SU-DHL-6 (cell line): ENCODE data around the gene PUDP.
"Not testable (repeated sequence)": the region's sequence is repeated elsewhere in the genome, so short reads cannot be mapped to it uniquely, and the experiment has no call there.

Experiments used
- H2AFZ ChIP-seq: fragments of 200-600 bp; sonication (generic); 2 replicates; pipeline ENCODE4 v1.6.1; 2014; ENCODE audit warnings: low read depth, mild to moderate bottlenecking, moderate library complexity, mixed read lengths, antibody characterized with exemption, low read length; ENCODE audit not compliant: severe bottlenecking
- H3F3A ChIP-seq: fragments of 200-600 bp; shearing (Covaris generic); 2 replicates; pipeline ENCODE4 v1.6.0; 2016; ENCODE audit warnings: antibody characterized with exemption, mild to moderate bottlenecking; ENCODE audit not compliant: insufficient read depth
- H3K27ac ChIP-seq: fragments of 200-600 bp; sonication (generic); 2 replicates; pipeline ENCODE4 v1.5.1; 2016; ENCODE audit warnings: low read depth, mild to moderate bottlenecking, low read length, moderate library complexity, mixed read lengths
- H3K27me3 ChIP-seq: fragments of 200-600 bp; sonication (generic), shearing (Covaris generic); 2 replicates; pipeline ENCODE4 v1.6.0; 2014; ENCODE audit warnings: mild to moderate bottlenecking, low read length
- H3K36me3 ChIP-seq: fragments of 200-600 bp; sonication (generic); 2 replicates; pipeline ENCODE4 v1.6.1; 2014; ENCODE audit warnings: mild to moderate bottlenecking, low read length, mixed read lengths
- H3K4me2 ChIP-seq: fragments of 300-600, 200-600 bp; shearing (Covaris generic), sonication (generic); 2 replicates; pipeline ENCODE4 v1.6.0; 2014; ENCODE audit warnings: low read length, low read depth, mild to moderate bottlenecking; ENCODE audit not compliant: poor library complexity, severe bottlenecking
- H3K4me3 ChIP-seq: fragments of 200-600 bp; sonication (generic); 2 replicates; pipeline ENCODE4 v1.5.1; 2014; ENCODE audit warnings: antibody characterized with exemption, low read length, mild to moderate bottlenecking, mixed read lengths; ENCODE audit not compliant: insufficient read depth, poor library complexity, severe bottlenecking
- H3K79me2 ChIP-seq: fragments of 200-600 bp; sonication (generic); 2 replicates; pipeline ENCODE4 v1.6.1; 2014; ENCODE audit warnings: mild to moderate bottlenecking, low read length, moderate library complexity; ENCODE audit not compliant: insufficient read depth
- H3K9ac ChIP-seq: fragments of 200-600 bp; sonication (generic); 2 replicates; pipeline ENCODE4 v1.7.0; 2014; ENCODE audit warnings: mild to moderate bottlenecking, low read length
- H3K9me2 ChIP-seq: fragments of 200-600 bp; sonication (generic); replicated peaks from 2 replicates; pipeline ENCODE4 v1.6.1; 2014; ENCODE audit warnings: low read length; ENCODE audit not compliant: insufficient read depth
- H3K9me3 ChIP-seq: fragments of 200-600 bp; sonication (generic); 2 replicates; pipeline ENCODE4 v1.6.1; 2014; ENCODE audit warnings: low read length, mixed read lengths; ENCODE audit not compliant: insufficient read depth
- H4K20me1 ChIP-seq: fragments of 200-600 bp; sonication (generic); 2 replicates; pipeline ENCODE4 v1.6.1; 2014; ENCODE audit warnings: low read depth, mild to moderate bottlenecking, antibody characterized with exemption, low read length, moderate library complexity, mixed read lengths
- EZH2phosphoT487 ChIP-seq: fragments of 200-600 bp; sonication (generic), shearing (Covaris generic); conservative IDR thresholded peaks from 2 replicates; pipeline ENCODE4 v1.6.1; 2018; ENCODE audit warnings: mild to moderate bottlenecking, antibody characterized with exemption, low read length, moderate library complexity, mixed read lengths
- TF ChIP-seq, protein P1 (sequence below): fragments of 200-600 bp; sonication (generic); IDR thresholded peaks from one replicate; pipeline ENCODE4 v1.5.1; 2017; ENCODE audit warnings: antibody characterized with exemption, mild to moderate bottlenecking, low read length, moderate library complexity; ENCODE audit not compliant: insufficient read depth, poor library complexity, severe bottlenecking

PUDP gene

DNA sequence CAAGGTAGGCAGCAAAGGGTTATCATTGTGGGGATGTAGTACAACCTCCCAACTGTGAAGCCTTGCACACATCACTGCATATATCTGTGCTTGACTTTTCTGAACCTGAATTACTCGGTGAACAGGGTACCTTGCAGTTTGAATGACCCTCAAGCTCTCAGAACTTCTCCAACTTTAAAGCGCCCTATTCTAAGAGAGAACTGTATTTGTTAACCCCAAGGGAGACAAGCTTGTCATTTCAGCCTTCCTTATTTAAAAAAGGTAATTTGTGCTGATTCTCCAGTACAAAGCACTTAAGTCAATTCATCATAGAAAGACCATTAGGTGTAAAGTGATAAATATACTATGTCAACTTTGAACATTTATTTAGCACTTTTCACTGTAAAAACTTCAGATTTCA is 122.5 kb downstream of the PUDP start:
- Histone ChIP-seq H3K36me3 (no peaks in the 10 kb centered on the region), H3K27me3 (no peaks in the 10 kb centered on the region), H3K9me3 (no peaks in the 10 kb centered on the region), H3K27ac (no peak overlapping the region), H3K4me3 (no peak overlapping the region), H3K4me2 (no peak overlapping the region), H3K79me2 (no peaks in the 10 kb centered on the region), H3F3A (no peaks in the 10 kb centered on the region), H4K20me1 (no peaks in the 10 kb centered on the region), H2AFZ (no peak overlapping the region), H3K9ac (no peak overlapping the region), H3K9me2 (no peaks in the 10 kb centered on the region)
- TF ChIP-seq, protein P1, sequence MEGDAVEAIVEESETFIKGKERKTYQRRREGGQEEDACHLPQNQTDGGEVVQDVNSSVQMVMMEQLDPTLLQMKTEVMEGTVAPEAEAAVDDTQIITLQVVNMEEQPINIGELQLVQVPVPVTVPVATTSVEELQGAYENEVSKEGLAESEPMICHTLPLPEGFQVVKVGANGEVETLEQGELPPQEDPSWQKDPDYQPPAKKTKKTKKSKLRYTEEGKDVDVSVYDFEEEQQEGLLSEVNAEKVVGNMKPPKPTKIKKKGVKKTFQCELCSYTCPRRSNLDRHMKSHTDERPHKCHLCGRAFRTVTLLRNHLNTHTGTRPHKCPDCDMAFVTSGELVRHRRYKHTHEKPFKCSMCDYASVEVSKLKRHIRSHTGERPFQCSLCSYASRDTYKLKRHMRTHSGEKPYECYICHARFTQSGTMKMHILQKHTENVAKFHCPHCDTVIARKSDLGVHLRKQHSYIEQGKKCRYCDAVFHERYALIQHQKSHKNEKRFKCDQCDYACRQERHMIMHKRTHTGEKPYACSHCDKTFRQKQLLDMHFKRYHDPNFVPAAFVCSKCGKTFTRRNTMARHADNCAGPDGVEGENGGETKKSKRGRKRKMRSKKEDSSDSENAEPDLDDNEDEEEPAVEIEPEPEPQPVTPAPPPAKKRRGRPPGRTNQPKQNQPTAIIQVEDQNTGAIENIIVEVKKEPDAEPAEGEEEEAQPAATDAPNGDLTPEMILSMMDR: no peak
- TF ChIP-seq EZH2phosphoT487: no peak

DNA sequence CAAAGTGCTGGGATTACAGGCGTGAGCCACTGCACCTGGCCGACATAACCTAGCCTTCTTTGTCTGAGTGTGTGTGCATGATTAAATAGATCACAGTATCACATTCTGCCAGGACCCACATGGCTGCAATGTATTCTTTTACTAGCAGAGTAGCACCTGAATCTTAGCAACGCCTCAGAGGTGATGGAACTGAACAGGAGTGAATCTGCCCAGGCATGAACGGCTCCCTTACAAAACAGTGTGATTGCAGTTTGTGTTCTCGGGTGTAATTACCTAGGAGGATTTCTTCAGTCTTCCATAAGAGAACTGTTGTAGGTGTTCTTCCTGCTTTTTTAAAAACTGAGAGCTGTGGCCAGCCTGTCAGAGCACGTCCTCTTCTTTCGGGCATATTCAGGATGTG is 123.1 kb downstream of the PUDP start:
- no peak overlapping the region for H2AFZ ChIP-seq
- no peaks in the 10 kb centered on the region for H3F3A ChIP-seq
- no peaks in the 10 kb centered on the region for H3K79me2 ChIP-seq
- H3K9me3 ChIP-seq: no peaks in the 10 kb centered on the region
- H3K27ac ChIP-seq: no peak overlapping the region
- no peak overlapping the region for H3K9ac ChIP-seq
- H3K9me2 ChIP-seq: no peaks in the 10 kb centered on the region
- no peaks in the 10 kb centered on the region for H4K20me1 ChIP-seq
- H3K27me3 ChIP-seq: no peaks in the 10 kb centered on the region
- no peak for TF ChIP-seq EZH2phosphoT487
- no peak overlapping the region for H3K4me2 ChIP-seq
- H3K36me3 ChIP-seq: no peaks in the 10 kb centered on the region
- H3K4me3 ChIP-seq: no peak overlapping the region

DNA sequence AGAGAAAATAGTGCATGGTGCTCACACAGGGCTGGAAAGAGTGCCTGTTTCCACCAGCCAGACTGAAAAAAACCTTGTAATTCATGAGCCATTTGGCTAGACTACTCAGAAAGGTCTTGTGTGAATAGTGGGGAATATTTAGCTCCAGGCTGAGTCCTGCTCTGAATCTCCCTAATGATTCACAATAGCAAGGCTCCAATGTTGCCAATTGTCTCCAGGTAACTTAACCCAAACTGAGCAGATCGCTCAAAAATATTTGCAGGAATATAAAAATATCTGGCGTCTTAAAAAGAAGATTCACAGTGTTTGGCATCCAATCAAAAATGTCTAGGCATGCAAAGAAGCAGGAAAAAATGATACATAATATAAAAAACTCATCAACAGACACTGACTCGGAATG is 125.0 kb downstream of the PUDP start:
- not testable (repeated sequence) for H3K4me3 ChIP-seq, H3K79me2 ChIP-seq, H3K9me3 ChIP-seq, H3K27me3 ChIP-seq, H3K9me2 ChIP-seq, H4K20me1 ChIP-seq, H2AFZ ChIP-seq, H3K9ac ChIP-seq, H3K27ac ChIP-seq, H3K36me3 ChIP-seq, H3F3A ChIP-seq, H3K4me2 ChIP-seq

- Histone ChIP-seq H3K36me3 (no peaks in the 10 kb centered on the region), H3K4me2 (no peak overlapping the region), H3K4me3 (no peak overlapping the region), H3K9me2 (no peaks in the 10 kb centered on the region), H3K9ac (no peak overlapping the region), H3K79me2 (no peaks in the 10 kb centered on the region), H4K20me1 (no peaks in the 10 kb centered on the region), H3F3A (no peaks in the 10 kb centered on the region), H2AFZ (no peak overlapping the region), H3K9me3 (no peaks in the 10 kb centered on the region), H3K27me3 (no peaks in the 10 kb centered on the region), H3K27ac (no peak overlapping the region)
- TF ChIP-seq EZH2phosphoT487: no peak
- TF ChIP-seq, protein P1: no peak
Measured at GRCh38 chrX:7021991-7022390, 126.0 kb downstream of the PUDP start.
